HCT116 (cell line): ENCODE results near the gene CPZ. TPM values are rescaled to one million over a fixed set of nuclear protein-coding genes. Genes with fewer than 3 reads are reported as not detected.

Experiments used
- ATAC-seq: fragments of 200-7000 bp; cut with Tn5 transposase; 2 replicates; pipeline ENCODE4 v1.9.1; 2020; ENCODE audit warnings: mild to moderate bottlenecking, moderate library complexity
- BruUV-seq: library from RNA; stranded (reverse); fragments of 400-500 nt; replicated peaks from 2 replicates; lab custom pipeline; 2021; lab: Mats Ljungman, UMichigan
- CTCF ChIA-PET: fragments of 300-600 bp; sonication (Branson Sonifier 250); formaldehyde crosslinking; loops from one replicate; lab custom pipeline; 2021; ENCODE audit warnings: antibody characterized with exemption; lab: Charles Lee
- POLR2A ChIA-PET: fragments of 300-600, 350-600 bp; sonication (Branson Sonifier 250); formaldehyde crosslinking; loops from one replicate; lab custom pipeline; 2021; ENCODE audit warnings: antibody characterized with exemption; lab: Charles Lee
- RAD21 ChIA-PET, 2 experiments: fragments of 300-600 bp; sonication (Branson Sonifier 250); formaldehyde crosslinking; loops; one replicate each; lab custom pipeline; 2023; ENCODE audit warnings: low total read pairs in 2 of 2; ENCODE audit not compliant: uncharacterized antibody in 2 of 2, unreplicated experiment in 2 of 2, low non-redundant PET in 1 of 2; lab: Charles Lee
- DNase-seq: peaks from one replicate; pipeline ENCODE4 v3.0.0-alpha.2; 2010; ENCODE audit warnings: low read depth, low spot score
- H2AFZ ChIP-seq: fragments of 200-600 bp; shearing (Covaris generic), sonication (generic); 2 replicates; pipeline ENCODE4 v1.6.1; 2017; ENCODE audit warnings: low read depth, mixed run types, mixed read lengths, antibody characterized with exemption, low read length; ENCODE audit not compliant: poor library complexity, severe bottlenecking
- H3K27ac ChIP-seq: 2 replicates; pipeline ENCODE4 v1.5.1; 2012; ENCODE audit warnings: low read depth, low read length
- H3K27me3 ChIP-seq: fragments of 200-600 bp; sonication (generic); 2 replicates; pipeline ENCODE4 v1.6.1; 2016; ENCODE audit warnings: mixed run types, low read length, mixed read lengths; ENCODE audit not compliant: insufficient read depth
- H3K36me3 ChIP-seq, 2 experiments: fragments of 200-500 bp in 1 of 2; fragments of 200-600 bp in 1 of 2; sonication (Bioruptor generic) in 1 of 2; sonication (generic) in 1 of 2; 2 replicates each; pipeline versions ENCODE4 v1.5.1 to v1.6.1; 2014 to 2016; ENCODE audit warnings: low read length in 2 of 2, inconsistent platforms in 1 of 2, mixed read lengths in 1 of 2, mixed run types in 1 of 2; ENCODE audit not compliant: insufficient read depth in 2 of 2, control insufficient read depth in 1 of 2
- H3K4me1 ChIP-seq, 2 experiments: fragments of 200-600 bp in 1 of 2; sonication (generic) in 1 of 2; 2 replicates each; pipeline versions ENCODE4 v1.5.1 to v1.6.1; 2012 to 2017; ENCODE audit warnings: low read length in 2 of 2, inconsistent platforms in 1 of 2, mild to moderate bottlenecking in 1 of 2, mixed read lengths in 1 of 2, mixed run types in 1 of 2, moderate library complexity in 1 of 2; ENCODE audit not compliant: insufficient read depth in 2 of 2, control insufficient read depth in 1 of 2
- H3K4me2 ChIP-seq: fragments of 200-600 bp; sonication (generic); 2 replicates; pipeline ENCODE4 v1.6.1; 2017; ENCODE audit warnings: mixed run types, low read length, mixed read lengths
- H3K4me3 ChIP-seq, 2 experiments: fragments of 200-600 bp in 1 of 2; sonication (generic) in 1 of 2; replicated peaks in 1 of 2; 2 replicates each; pipeline ENCODE4 v1.5.1; 2011 to 2016; ENCODE audit warnings: low read length in 2 of 2, control low read depth in 1 of 2, low read depth in 1 of 2, mild to moderate bottlenecking in 1 of 2, mixed read lengths in 1 of 2, mixed run types in 1 of 2
- H3K79me2 ChIP-seq: fragments of 200-600 bp; sonication (generic); 2 replicates; pipeline ENCODE4 v1.6.1; 2017; ENCODE audit warnings: mild to moderate bottlenecking, mixed run types, low read length, moderate library complexity, mixed read lengths; ENCODE audit not compliant: insufficient read depth
- H3K9ac ChIP-seq: fragments of 200-600 bp; sonication (generic); 2 replicates; pipeline ENCODE4 v1.6.1; 2016; ENCODE audit warnings: low read length, mixed read lengths
- H3K9me2 ChIP-seq: fragments of 200-600 bp; sonication (generic), shearing (Covaris generic); 2 replicates; pipeline ENCODE4 v1.6.1; 2017; ENCODE audit warnings: mixed run types, mild to moderate bottlenecking, moderate library complexity; ENCODE audit not compliant: insufficient read depth
- H3K9me3 ChIP-seq, 2 experiments: fragments of 200-500 bp in 1 of 2; fragments of 200-600 bp in 1 of 2; sonication (Bioruptor generic) in 1 of 2; sonication (generic) in 1 of 2; 2 replicates each; pipeline ENCODE4 v1.6.1; 2014 to 2017; ENCODE audit warnings: low read length in 2 of 2, mixed read lengths in 2 of 2, inconsistent platforms in 1 of 2, low read depth in 1 of 2, mild to moderate bottlenecking in 1 of 2, mixed run types in 1 of 2, moderate library complexity in 1 of 2; ENCODE audit not compliant: control insufficient read depth in 1 of 2, insufficient read depth in 1 of 2
- H4K20me1 ChIP-seq: fragments of 200-600 bp; sonication (generic), shearing (Covaris generic); 2 replicates; pipeline ENCODE4 v1.6.1; 2017; ENCODE audit warnings: mixed run types, mild to moderate bottlenecking, moderate library complexity; ENCODE audit not compliant: insufficient read depth
- ATF3 ChIP-seq: IDR thresholded peaks from 2 replicates; pipeline ENCODE4 v1.6.1; 2012
- CBX3 ChIP-seq: IDR thresholded peaks from 2 replicates; pipeline ENCODE4 v1.6.1; 2012; ENCODE audit warnings: low read depth
- CEBPB ChIP-seq: IDR thresholded peaks from 2 replicates; pipeline ENCODE4 v1.6.1; 2012; ENCODE audit warnings: low read depth
- EGR1 ChIP-seq: IDR thresholded peaks from 2 replicates; pipeline ENCODE4 v1.6.1; 2012; ENCODE audit warnings: low read depth
- EZH2phosphoT487 ChIP-seq: fragments of 200-600 bp; IDR thresholded peaks from 2 replicates; pipeline ENCODE4 v1.6.1; 2018; ENCODE audit warnings: antibody characterized with exemption, borderline replicate concordance
- FOSL1 ChIP-seq: IDR thresholded peaks from 2 replicates; pipeline ENCODE4 v1.6.1; 2012; ENCODE audit warnings: low read depth
- JUND ChIP-seq: IDR thresholded peaks from 2 replicates; pipeline ENCODE4 v1.6.1; 2012
- POLR2AphosphoS5 ChIP-seq: IDR thresholded peaks from 2 replicates; pipeline ENCODE4 v1.6.1; 2011; ENCODE audit warnings: mild to moderate bottlenecking, low read depth, low read length, moderate library complexity
- RAD21 ChIP-seq: IDR thresholded peaks from 2 replicates; pipeline ENCODE4 v1.6.1; 2012; ENCODE audit warnings: low read depth, mild to moderate bottlenecking
- REST ChIP-seq: IDR thresholded peaks from 2 replicates; pipeline ENCODE4 v1.6.1; 2012; ENCODE audit warnings: low read depth
- SIN3A ChIP-seq: IDR thresholded peaks from 2 replicates; pipeline ENCODE4 v1.6.1; 2012; ENCODE audit warnings: low read depth
- SP1 ChIP-seq: IDR thresholded peaks from 2 replicates; pipeline ENCODE4 v1.6.1; 2012; ENCODE audit warnings: low read depth
- SRF ChIP-seq: IDR thresholded peaks from 2 replicates; pipeline ENCODE4 v1.6.1; 2012; ENCODE audit warnings: low read depth
- TCF7L2 ChIP-seq: IDR thresholded peaks from 2 replicates; pipeline ENCODE4 v1.7.0; 2011; ENCODE audit warnings: borderline replicate concordance, inconsistent platforms; ENCODE audit not compliant: insufficient read depth, insufficient read length; ENCODE audit errors: extremely low read depth
- ZFX ChIP-seq: fragments of 450-650 bp; IDR thresholded peaks from 2 replicates; pipeline ENCODE4 v1.6.1; 2017
- ZNF274 ChIP-seq: fragments of 200-500 bp; sonication (Bioruptor generic); IDR thresholded peaks from 2 replicates; pipeline ENCODE4 v1.6.1; 2014; ENCODE audit warnings: mild to moderate bottlenecking, low read depth, low read length, inconsistent platforms
- intact Hi-C: fragments of 100-400 bp; cut with micrococcal nuclease; formaldehyde crosslinking; loops from 2 replicates; pipeline ENCODE4 v1.10.0; 2022
- total RNA-seq: library from RNA; stranded (reverse); gene quantifications from one replicate; pipeline ENCODE4 v1.2.1, GENCODE V29; 2021; ENCODE audit not compliant: unreplicated experiment
- TF ChIP-seq, protein P1 (sequence below): IDR thresholded peaks from 2 replicates; pipeline ENCODE4 v1.6.1; 2011; ENCODE audit warnings: mild to moderate bottlenecking, low read length, moderate library complexity; ENCODE audit not compliant: insufficient replicate concordance; ENCODE audit errors: extremely low read depth
- TF ChIP-seq, protein P2 (sequence below): IDR thresholded peaks from 2 replicates; pipeline ENCODE4 v1.6.1; 2012
- TF ChIP-seq, protein P3 (sequence below), 3 experiments: fragments of 200-600 bp in 1 of 3; sonication (generic) in 1 of 3; IDR thresholded peaks in 2 of 3; conservative IDR thresholded peaks in 1 of 3; 2 replicates each; pipeline ENCODE4 v1.5.1; 2012 to 2017; ENCODE audit warnings: low read depth in 2 of 3, low read length in 2 of 3, antibody characterized with exemption in 1 of 3, borderline replicate concordance in 1 of 3, control low read depth in 1 of 3, mild to moderate bottlenecking in 1 of 3, mixed read lengths in 1 of 3, mixed run types in 1 of 3, moderate library complexity in 1 of 3; ENCODE audit not compliant: insufficient read depth in 1 of 3

CPZ gene
- total RNA-seq, 1 experiment from 2014 or later, result not detected

DNA sequence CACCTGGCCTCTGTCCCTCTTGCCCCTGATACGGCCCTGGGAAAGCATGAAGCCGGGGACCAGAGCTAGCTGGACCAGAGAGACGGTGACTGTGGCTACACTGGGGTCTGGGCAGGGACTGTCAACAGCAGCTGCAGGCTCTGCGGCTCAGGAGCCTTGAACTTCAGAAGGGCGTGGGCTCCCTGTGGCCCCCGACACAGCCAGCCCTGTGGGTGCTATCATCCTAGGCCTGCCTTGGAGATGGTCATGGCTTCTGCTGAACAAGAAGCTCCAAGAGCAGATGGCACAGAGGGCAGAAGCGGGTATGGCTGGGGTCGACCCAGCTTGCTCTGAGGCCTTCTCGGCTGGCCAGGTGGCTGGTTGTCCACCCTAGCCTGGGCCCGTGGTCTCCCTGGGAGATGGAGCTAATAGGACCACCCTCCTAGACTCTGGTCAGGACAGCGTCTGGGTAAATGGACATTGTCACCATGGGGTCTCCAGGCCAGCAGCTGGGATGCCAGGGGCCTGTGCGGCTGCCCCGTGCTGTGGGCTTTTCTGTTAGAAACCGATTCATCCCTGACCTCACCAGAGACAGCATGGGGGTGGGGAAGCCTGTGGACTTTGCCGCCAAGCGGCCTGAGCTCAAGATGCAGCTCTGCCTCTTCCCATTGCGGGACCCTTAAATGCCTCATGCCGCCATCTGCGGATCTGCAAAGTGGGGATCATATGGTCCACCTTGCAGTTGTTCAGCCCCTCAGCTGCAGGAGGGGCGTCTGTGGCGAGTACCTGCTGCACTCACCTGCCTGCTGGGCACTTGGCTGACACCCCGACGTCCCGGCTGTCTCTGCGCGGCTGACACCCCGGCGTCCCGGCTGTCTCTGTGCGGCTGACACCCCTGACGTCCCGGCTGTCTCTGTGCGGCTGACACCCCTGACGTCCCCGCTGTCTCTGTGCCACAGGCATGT lies 21.1 kb downstream of the CPZ start:
- ATAC-seq, result no peak
- RAD21 ChIA-PET, result interaction anchor here in 1 of 2 experiments (0.7 kb wide), 1 partner anchor 304 kb away, joined by 3 read pairs; no protein-coding TSS in a partner anchor
- no peak for TF ChIP-seq ZNF274
- no peak for TF ChIP-seq JUND
- TF ChIP-seq EZH2phosphoT487, result no peak
- no peak for TF ChIP-seq RAD21
- TF ChIP-seq, protein P1, sequence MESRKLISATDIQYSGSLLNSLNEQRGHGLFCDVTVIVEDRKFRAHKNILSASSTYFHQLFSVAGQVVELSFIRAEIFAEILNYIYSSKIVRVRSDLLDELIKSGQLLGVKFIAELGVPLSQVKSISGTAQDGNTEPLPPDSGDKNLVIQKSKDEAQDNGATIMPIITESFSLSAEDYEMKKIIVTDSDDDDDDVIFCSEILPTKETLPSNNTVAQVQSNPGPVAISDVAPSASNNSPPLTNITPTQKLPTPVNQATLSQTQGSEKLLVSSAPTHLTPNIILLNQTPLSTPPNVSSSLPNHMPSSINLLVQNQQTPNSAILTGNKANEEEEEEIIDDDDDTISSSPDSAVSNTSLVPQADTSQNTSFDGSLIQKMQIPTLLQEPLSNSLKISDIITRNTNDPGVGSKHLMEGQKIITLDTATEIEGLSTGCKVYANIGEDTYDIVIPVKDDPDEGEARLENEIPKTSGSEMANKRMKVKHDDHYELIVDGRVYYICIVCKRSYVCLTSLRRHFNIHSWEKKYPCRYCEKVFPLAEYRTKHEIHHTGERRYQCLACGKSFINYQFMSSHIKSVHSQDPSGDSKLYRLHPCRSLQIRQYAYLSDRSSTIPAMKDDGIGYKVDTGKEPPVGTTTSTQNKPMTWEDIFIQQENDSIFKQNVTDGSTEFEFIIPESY, result no peak
- no peak for TF ChIP-seq REST
- TF ChIP-seq ZFX, result no peak
- no peak for TF ChIP-seq CBX3
- TF ChIP-seq SIN3A, result no peak
- no peak for TF ChIP-seq SRF
- TF ChIP-seq POLR2AphosphoS5, result no peak
- TF ChIP-seq TCF7L2, result no peak
- TF ChIP-seq, protein P2, sequence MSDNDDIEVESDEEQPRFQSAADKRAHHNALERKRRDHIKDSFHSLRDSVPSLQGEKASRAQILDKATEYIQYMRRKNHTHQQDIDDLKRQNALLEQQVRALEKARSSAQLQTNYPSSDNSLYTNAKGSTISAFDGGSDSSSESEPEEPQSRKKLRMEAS, result no peak
- no peak for TF ChIP-seq SP1
- no peak for TF ChIP-seq FOSL1
- no peak for TF ChIP-seq CEBPB
- no peak for TF ChIP-seq ATF3
- no peak for TF ChIP-seq EGR1
- TF ChIP-seq, protein P3, sequence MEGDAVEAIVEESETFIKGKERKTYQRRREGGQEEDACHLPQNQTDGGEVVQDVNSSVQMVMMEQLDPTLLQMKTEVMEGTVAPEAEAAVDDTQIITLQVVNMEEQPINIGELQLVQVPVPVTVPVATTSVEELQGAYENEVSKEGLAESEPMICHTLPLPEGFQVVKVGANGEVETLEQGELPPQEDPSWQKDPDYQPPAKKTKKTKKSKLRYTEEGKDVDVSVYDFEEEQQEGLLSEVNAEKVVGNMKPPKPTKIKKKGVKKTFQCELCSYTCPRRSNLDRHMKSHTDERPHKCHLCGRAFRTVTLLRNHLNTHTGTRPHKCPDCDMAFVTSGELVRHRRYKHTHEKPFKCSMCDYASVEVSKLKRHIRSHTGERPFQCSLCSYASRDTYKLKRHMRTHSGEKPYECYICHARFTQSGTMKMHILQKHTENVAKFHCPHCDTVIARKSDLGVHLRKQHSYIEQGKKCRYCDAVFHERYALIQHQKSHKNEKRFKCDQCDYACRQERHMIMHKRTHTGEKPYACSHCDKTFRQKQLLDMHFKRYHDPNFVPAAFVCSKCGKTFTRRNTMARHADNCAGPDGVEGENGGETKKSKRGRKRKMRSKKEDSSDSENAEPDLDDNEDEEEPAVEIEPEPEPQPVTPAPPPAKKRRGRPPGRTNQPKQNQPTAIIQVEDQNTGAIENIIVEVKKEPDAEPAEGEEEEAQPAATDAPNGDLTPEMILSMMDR (IDR thresholded peaks at IDR 0.05 in 2 of 3, conservative IDR thresholded peaks at IDR 0.05 in 1 of 3; ENCODE audit: borderline replicate concordance in 1 of 3, insufficient read depth in 1 of 3, low read depth in 2 of 3, low read length in 2 of 3), result no peak

More for the DNA sequence above, 21.1 kb downstream of the CPZ start:
- Histone ChIP-seq H3K4me2 (no peak overlapping the region), H3K27me3 (no peaks in the 10 kb centered on the region), H3K79me2 (no peaks in the 10 kb centered on the region), H3K9me2 (no peaks in the 10 kb centered on the region), H4K20me1 (no peaks in the 10 kb centered on the region), H3K9ac (no peak overlapping the region), H3K27ac (no peak overlapping the region), H2AFZ (no peak overlapping the region), H3K36me3 (no peaks in the 10 kb centered on the region), H3K4me1 (no peaks in the 10 kb centered on the region), H3K9me3 (no peaks in the 10 kb centered on the region), H3K4me3 (no peak overlapping the region)
- no peak for DNase-seq
- ChIA-PET POLR2A (no interaction called here), CTCF (no interaction called here)
- intact Hi-C loops, result no loop called here
- no TSS peak for BruUV-seq
